HG03139 (cell line): ENCODE data around the gene MAP4.

Experiments
- ATAC-seq: cut with Tn5 transposase; IDR thresholded peaks from one replicate; pipeline ENCODE4 v1.9.1; 2021; ENCODE audit not compliant: unreplicated experiment

Gene MAP4

GRCh38 chr3:47870702-47871260, 145.4 kb downstream of the MAP4 start:
- ATAC-seq = no peak

GRCh38 chr3:47870156-47870555, 146.1 kb downstream of the MAP4 start:
- no peak for ATAC-seq

- ATAC-seq = no peak
Observed at GRCh38 chr3:47868306-47868705, 147.9 kb downstream of the MAP4 start.

- no peak for ATAC-seq
Observed at GRCh38 chr3:47867451-47868044, 148.7 kb downstream of the MAP4 start.

- no peak for ATAC-seq
Observed at GRCh38 chr3:47865192-47865591, 151.0 kb downstream of the MAP4 start.

- ATAC-seq = no peak
Observed at GRCh38 chr3:47863391-47864128, 152.7 kb downstream of the MAP4 start.

- no peak for ATAC-seq
Observed at GRCh38 chr3:47859956-47860605, 156.1 kb downstream of the MAP4 start.

GRCh38 chr3:47857151-47857550, 159.1 kb downstream of the MAP4 start:
- no peak for ATAC-seq

GRCh38 chr3:47856669-47857068, 159.5 kb downstream of the MAP4 start:
- ATAC-seq = no peak

- ATAC-seq = no peak
Observed at GRCh38 chr3:47855461-47856383, 160.5 kb downstream of the MAP4 start.

GRCh38 chr3:47854720-47855455, 161.3 kb downstream of the MAP4 start:
- no peak for ATAC-seq

- ATAC-seq = no peak
Observed at GRCh38 chr3:47854267-47854666, 161.9 kb downstream of the MAP4 start.

GRCh38 chr3:47852604-47853602, 163.3 kb downstream of the MAP4 start:
- no peak for ATAC-seq

GRCh38 chr3:47851888-47852603, 164.2 kb downstream of the MAP4 start:
- ATAC-seq = no peak

- ATAC-seq = no peak
Observed at GRCh38 chr3:47850564-47851410, 165.4 kb downstream of the MAP4 start.

GRCh38 chr3:47849699-47850563, 166.3 kb downstream of the MAP4 start:
- ATAC-seq = no peak
